HG02642 (cell line): Measurements from ENCODE around the gene PTPRZ1.

Experiments used
- ATAC-seq: cut with Tn5 transposase; IDR thresholded peaks from one replicate; pipeline ENCODE4 v1.9.1; 2021; ENCODE audit warnings: mild to moderate bottlenecking; ENCODE audit not compliant: unreplicated experiment, poor library complexity

Gene PTPRZ1

GRCh38 chr7:121872831-121873288, at the start of gene PTPRZ1:
PTPRZ1 (plus strand) TSS chr7:121873161; CDS start chr7:121873500, 339 bp downstream.
- ATAC-seq = no peak

- ATAC-seq = no peak
Observed at GRCh38 chr7:121824276-121824675, 48.7 kb upstream of the PTPRZ1 start.

GRCh38 chr7:121831351-121831750, 41.6 kb upstream of the PTPRZ1 start:
- no peak for ATAC-seq

- no peak for ATAC-seq
Observed at GRCh38 chr7:121831801-121832200, 41.2 kb upstream of the PTPRZ1 start.

- no peak for ATAC-seq
Observed at GRCh38 chr7:121832347-121832746, 40.6 kb upstream of the PTPRZ1 start.

GRCh38 chr7:121833991-121834390, 39.0 kb upstream of the PTPRZ1 start:
- no peak for ATAC-seq

GRCh38 chr7:121837462-121837861, 35.5 kb upstream of the PTPRZ1 start:
- no peak for ATAC-seq

- ATAC-seq = no peak
Observed at GRCh38 chr7:121847041-121847440, 25.9 kb upstream of the PTPRZ1 start.

- no peak for ATAC-seq
Observed at GRCh38 chr7:121853307-121853706, 19.7 kb upstream of the PTPRZ1 start.

- no peak for ATAC-seq
Observed at GRCh38 chr7:121860953-121861352, 12.0 kb upstream of the PTPRZ1 start.

GRCh38 chr7:121862591-121862990, 10.4 kb upstream of the PTPRZ1 start:
- no peak for ATAC-seq

- no peak for ATAC-seq
Observed at GRCh38 chr7:121871188-121871587, 1.8 kb upstream of the PTPRZ1 start.

GRCh38 chr7:121873289-121874194, 581 bp downstream of the PTPRZ1 start:
- no peak for ATAC-seq

- ATAC-seq = no peak
Observed at GRCh38 chr7:121874298-121874697, 1.3 kb downstream of the PTPRZ1 start.

- ATAC-seq = no peak
Observed at GRCh38 chr7:121875203-121875602, 2.2 kb downstream of the PTPRZ1 start.

GRCh38 chr7:121876656-121877500, 3.9 kb downstream of the PTPRZ1 start:
- ATAC-seq = no peak

GRCh38 chr7:121878918-121879464, 6.0 kb downstream of the PTPRZ1 start:
- ATAC-seq = no peak

GRCh38 chr7:121879544-121879943, 6.6 kb downstream of the PTPRZ1 start:
- ATAC-seq = no peak

- ATAC-seq = no peak
Observed at GRCh38 chr7:121882731-121883130, 9.8 kb downstream of the PTPRZ1 start.

- ATAC-seq = no peak
Observed at GRCh38 chr7:121885166-121885920, 12.4 kb downstream of the PTPRZ1 start.
